ENCODE data around the gene HDGF. TPM values are rescaled to one million over a fixed set of nuclear protein-coding genes. Genes with fewer than 3 reads are reported as not detected.
A peak's percentile ranks its signal among the peaks of the same experiment; 100 is the strongest.

HDGF gene
- total and polyA plus RNA-seq, 9 of the 15 experiments (the other 6 are each of a cell fraction or from before 2014, with no cell fraction given): 38.8 to 601 (median 400) TPM

GRCh38 chr1:156740237-156740740 lies 11.2 kb downstream of the HDGF start:
- intact Hi-C loops (cut with micrococcal nuclease): no loop called here
- CTCF ChIA-PET (ENCODE audit: low intra/inter-chr PET ratio): no interaction called here
- no peaks in the 10 kb centered on the region for H3K9me1 ChIP-seq (ENCODE audit: control insufficient read depth, insufficient read depth, low read length)
- peaks cover 1% of the 10 kb centered on the region for H4K20me1 ChIP-seq (replicated peaks; ENCODE audit: control insufficient read depth, insufficient read depth, low read length)
- H3K36me3 ChIP-seq (ENCODE audit: control insufficient read depth, insufficient read depth, low read length): peaks cover 78% of the 10 kb centered on the region; the same call in 2 of the 3 replicates
- H3K27me3 ChIP-seq (ENCODE audit: control insufficient read depth in 2 of 2, insufficient read depth in 2 of 2, low read length in 2 of 2): no peaks in the 10 kb centered on the region
- DNase-seq (ENCODE audit: extremely low read depth in 1 of 4, low spot score in 3 of 4): peak in 1 of 4 experiments; percentile 43
- ATAC-seq: peak; percentile 25
- H3K9ac ChIP-seq (ENCODE audit: insufficient read depth in 1 of 2, low read depth in 2 of 2, low read length in 2 of 2): peak overlapping the region; percentile 87 to 93
- H3K27ac ChIP-seq (ENCODE audit: extremely low read depth, low read depth, low read length): peak overlapping the region; percentile 71
- H3K4me1 ChIP-seq (replicated peaks in 1 of 2; ENCODE audit: control insufficient read depth in 2 of 2, insufficient read depth in 2 of 2, low read length in 2 of 2): peaks cover 18 to 21% of the 10 kb centered on the region in 2 experiments
- WGBS (ENCODE audit: insufficient coverage, low coverage, missing lambda C conversion rate): 0% methylated on average over 7 of the region's 7 CpGs
- in situ Hi-C loops (cut with MboI): loop anchor here (25.0 kb wide), 1 partner anchor 1428 kb away; the partner anchor contains the start of genes FDPS, PKLR and RUSC1
- H3K4me3 ChIP-seq: peak overlapping the region; percentile 63
- H3K9me3 ChIP-seq (replicated peaks; ENCODE audit: control insufficient read depth, insufficient read depth, low read depth, low read length): no peaks in the 10 kb centered on the region
- BruUV-seq (replicated peaks): TSS peak; percentile 26
- peak; percentile 72 for FAIRE-seq
- H3K79me2 ChIP-seq (ENCODE audit: control insufficient read depth, insufficient read depth, low read length): peaks cover 37% of the 10 kb centered on the region
- peak overlapping the region; percentile 75 for H2AFZ ChIP-seq (ENCODE audit: low read depth, low read length)
- H3K4me2 ChIP-seq (ENCODE audit: insufficient read depth, low read length): peak overlapping the region; percentile 98
- POLR2A ChIA-PET: interaction anchor here (0.6 to 3.1 kb wide), 12 partner anchors 11 to 79 kb away, joined by 3 to 49 read pairs (median 4); partner anchors contain the start of genes HDGF, ISG20L2, METTL25B and NES
- TF ChIP-seq MGA (IDR thresholded peaks at IDR 0.05) (no peak), SIN3B (IDR thresholded peaks at IDR 0.05; ENCODE audit: low read depth) (no peak), SIX5 (IDR thresholded peaks at IDR 0.05; ENCODE audit: borderline replicate concordance in 1 of 2, insufficient read depth in 1 of 2, low read depth in 1 of 2, low read length in 2 of 2) (no peak), NCOA2 (IDR thresholded peaks at IDR 0.05; ENCODE audit: partially characterized antibody in 2 of 2) (no peak), ZNF668 (CRISPR knock-in tag; IDR thresholded peaks at IDR 0.05) (no peak), MAFG (tag; conservative IDR thresholded peaks at IDR 0.05) (peak; percentile 33; the same call in 1 of the 2 replicates), TEAD1 (CRISPR knock-in tag; IDR thresholded peaks at IDR 0.05) (no peak), ZNF316 (IDR thresholded peaks at IDR 0.05) (peak; percentile 90), C11orf30 (IDR thresholded peaks at IDR 0.05; ENCODE audit: low read depth) (peak; percentile 62; the same call in 1 of the 2 replicates), NCOR1 (IDR thresholded peaks at IDR 0.05) (no peak), MAFF (IDR thresholded peaks at IDR 0.05; ENCODE audit: low read length) (peak; percentile 36), BRD9 (IDR thresholded peaks at IDR 0.05; ENCODE audit: low read depth, partially characterized antibody) (no peak)

All from K562 (cell line).